NCI-H2227 treated with DMSO at 0.1 percent for 48 hours (cell line): ENCODE results near the gene SRP14.
"Not testable (repeated sequence)": the region's sequence is repeated elsewhere in the genome, so short reads cannot be mapped to it uniquely, and the experiment has no call there.

ENCODE experiments used
- DNase-seq: peaks from one replicate; lab custom pipeline; 2025; lab: John Stamatoyannopoulos, UW

The SRP14 gene, protein sequence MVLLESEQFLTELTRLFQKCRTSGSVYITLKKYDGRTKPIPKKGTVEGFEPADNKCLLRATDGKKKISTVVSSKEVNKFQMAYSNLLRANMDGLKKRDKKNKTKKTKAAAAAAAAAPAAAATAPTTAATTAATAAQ

DNA sequence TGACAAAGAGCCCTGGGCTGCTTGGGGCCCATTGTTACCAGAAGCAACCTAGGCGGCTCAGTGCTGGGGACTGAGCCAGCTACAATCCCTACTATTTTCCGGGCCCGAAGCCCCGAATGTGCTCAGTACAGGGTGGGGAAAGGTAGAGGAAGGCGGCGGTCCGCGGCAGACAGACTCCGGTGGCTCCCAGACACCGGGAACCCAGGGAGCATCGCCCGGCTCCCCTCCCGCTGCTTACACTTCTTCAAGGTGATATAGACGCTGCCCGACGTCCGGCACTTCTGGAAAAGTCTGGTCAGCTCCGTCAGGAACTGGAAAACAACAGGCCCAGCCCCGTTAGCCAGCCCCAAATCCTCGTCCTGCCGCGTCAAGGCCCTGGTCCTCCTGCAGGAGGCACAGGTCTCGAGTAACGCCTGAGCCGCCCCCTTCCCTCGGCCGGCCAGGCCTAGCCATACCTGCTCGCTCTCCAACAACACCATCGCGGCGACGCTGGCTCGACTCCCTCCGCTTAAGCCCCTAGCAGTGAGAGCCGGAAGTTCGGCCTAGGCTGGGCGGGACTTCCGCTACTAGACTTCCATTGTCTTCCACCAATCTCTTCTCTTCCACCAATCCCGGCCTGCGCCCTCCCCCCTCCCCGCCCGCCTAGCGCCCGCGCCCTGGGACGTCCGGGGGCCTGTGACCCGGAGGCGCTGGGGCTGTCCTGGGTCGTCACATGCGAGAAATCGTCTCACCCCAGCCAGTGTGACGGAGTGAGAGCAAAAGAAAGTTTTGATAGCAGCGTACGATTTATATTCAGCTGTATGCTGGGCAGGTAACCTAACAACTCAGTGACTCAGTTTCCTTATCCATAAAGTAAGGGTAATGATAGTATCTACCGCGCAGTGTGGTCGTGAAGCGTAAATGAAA lies at the start of gene SRP14:
Gene SRP14, minus strand, starts transcription at position 544 of the 906 bp plus-strand sequence. Its CDS starts 65 bp downstream, at position 479.
- peak; percentile 85 for DNase-seq

DNA sequence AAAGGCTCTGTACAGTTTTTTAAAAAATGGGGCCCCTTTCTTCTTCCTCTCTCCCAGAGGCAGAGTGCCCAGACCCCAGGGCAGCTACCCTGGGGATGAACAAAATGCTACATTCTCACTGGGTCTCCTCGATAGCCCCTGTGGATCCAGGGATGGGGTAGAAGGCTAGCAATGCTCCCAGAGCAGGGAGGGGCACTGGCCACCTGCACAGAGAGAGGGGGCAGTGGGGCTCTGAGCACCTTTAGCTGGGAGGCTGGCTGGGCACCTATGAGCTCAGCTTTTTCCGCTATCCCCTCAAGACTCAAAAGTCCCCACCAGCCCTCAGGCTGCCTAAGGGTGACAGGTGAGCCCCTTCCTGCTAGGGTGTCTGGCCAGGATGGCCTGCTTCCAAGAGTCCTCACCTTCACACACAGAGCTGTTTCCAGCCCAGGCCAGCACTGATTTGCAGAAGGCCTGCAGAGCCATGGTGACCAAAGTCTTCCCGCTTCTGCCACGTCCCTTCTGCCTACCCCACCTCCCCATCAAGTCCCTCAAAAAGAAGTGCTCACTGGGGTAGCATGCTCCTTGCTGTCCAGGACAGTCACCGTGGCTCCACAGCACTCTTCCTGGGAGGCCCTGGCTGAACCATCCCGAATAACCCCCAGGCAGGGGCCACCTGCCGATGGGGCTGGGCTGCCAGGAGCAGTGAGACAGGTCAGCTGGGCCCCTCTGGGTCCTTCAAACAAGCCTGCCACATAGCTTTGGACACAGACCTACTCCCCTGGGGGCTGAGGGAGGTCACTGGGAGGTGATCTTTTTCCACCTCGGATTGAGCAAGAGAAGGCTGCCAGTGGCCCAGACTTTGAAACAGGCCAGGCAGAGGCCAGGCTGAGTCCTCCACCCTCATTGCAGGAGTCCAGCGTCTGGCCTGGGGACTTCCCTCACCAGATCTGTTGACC lies 49.3 kb upstream of the SRP14 start:
- no peak for DNase-seq

DNA sequence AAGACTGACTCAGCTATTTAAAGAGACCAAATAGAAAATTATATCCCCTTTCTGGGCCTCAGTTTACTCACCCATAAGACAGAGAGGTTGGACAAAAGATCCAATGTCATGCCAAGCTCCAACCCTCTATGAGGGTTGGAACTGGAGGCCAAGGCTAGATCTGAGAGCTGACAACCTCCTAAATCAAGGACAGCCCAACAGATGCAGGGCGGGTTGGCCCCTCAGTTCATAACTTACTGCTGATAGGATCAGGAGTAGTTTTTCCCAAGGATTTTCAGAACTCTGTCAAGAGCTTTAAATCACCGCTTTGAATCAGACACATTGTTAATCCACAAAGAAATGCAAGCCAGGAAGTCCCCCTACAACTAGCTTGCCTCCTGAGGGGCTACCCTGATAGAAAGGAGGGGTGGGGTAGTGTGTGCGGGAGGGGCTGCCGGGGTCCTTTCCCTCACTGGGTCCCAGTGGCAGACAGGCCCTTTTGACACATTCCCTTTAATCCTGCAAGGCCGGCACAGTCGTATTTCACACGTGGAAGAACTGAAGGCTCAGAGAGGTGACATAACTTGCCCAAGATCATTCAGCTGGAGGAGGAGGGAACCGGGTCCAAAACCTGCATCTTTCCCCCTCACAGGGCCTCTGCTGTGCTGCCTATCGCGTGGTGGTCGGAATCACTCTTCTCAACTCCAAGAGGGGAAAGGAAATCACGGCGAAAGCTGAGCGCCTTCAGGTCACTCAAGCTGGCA lies 48.3 kb upstream of the SRP14 start:
- DNase-seq, result no peak

DNA sequence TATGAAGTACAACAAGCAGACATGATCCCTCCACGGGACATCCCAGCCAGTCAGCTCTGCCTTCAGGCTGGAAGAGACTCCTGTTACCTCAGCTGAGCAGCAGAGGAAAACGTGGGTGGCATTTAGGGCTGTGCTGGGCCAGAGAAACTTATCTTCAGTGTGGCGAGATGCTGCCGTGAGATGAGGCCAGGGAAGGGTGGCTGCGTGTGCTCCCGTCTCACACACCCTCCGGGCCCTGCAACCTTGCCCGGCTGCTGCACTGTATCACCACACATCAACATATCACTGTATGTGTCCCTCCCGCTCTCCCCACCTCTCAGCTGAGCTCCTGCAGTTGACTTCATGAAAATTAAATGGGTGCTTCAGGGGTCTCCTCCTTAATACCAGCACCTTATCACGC lies 46.3 kb upstream of the SRP14 start:
- DNase-seq, result no peak

DNA sequence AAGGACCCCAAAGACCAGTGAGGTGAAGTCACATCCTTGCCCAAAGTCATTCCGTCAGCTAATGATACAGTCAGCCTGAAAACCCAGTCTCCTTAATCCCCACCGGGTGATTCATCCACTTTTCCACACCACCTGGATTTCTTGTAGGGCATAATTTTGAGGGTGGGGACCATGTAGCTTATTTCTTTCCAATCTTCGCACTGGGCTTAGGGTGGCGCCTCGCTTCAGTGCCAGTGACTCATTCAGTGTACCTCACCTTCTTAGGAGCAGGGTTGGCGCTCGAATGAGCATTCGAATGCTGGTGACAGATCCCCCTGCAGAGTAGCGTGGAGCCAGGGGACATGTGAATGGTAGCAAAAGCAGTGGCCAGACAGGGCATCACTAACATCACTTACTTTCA lies 45.7 kb upstream of the SRP14 start:
- no peak for DNase-seq

DNA sequence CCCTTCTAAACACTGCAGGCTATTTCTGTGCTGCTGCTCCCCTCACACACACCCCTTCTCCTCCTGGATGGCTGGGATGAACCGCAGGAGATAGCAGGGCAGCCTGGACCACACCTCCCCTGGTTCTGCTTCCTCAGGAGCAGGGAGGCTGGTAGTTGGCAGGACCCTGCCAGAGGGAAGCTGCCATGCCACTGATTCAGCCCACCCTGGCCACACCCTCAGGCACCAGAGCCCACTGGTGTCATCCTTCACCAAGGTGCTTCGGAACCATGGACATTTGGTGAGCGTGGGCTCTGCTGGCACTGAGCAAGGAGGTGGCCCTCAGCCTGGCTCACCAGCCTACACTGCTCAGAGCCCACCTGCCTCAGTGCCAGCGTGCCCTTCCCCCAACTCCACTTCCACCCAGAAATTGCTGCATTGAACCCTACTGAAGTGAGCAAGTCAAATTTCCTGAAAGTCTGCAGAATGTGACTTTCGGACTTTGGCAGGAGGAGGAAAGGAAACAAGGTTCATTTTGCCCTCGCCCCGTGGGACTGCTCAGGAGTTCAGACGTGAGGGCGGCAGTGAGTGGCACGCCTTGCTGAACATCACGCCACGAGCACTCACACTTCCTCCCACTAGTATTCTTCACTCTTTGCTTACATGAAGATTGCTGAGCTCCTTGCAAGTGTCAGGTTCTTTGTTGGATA lies 43.4 kb upstream of the SRP14 start:
- DNase-seq, result no peak

DNA sequence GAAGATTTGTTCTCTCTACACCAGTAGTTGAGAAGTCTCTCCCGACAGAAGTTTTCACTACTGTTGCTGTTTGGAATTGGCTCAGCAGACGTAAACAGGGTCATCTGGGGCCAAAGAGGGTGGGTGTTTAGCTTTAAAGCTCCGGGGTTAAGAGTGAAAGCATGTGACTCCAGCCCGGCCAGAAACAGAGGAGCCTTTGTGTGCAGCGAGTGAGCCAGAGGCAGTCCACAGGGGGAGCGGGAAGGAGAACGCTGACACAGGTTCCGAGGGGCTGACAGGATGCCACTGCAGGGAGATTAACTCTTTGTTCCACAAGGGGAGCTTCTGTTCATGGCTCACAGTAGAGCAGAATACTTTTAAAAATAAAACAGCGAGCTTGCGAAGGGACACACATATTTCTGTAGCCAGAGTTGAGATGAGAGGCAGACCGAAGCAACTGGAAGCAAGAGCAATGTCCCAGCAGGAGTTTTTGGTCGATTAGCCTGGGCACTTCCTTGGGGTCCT lies 42.8 kb upstream of the SRP14 start:
- DNase-seq, result peak; percentile 36

DNA sequence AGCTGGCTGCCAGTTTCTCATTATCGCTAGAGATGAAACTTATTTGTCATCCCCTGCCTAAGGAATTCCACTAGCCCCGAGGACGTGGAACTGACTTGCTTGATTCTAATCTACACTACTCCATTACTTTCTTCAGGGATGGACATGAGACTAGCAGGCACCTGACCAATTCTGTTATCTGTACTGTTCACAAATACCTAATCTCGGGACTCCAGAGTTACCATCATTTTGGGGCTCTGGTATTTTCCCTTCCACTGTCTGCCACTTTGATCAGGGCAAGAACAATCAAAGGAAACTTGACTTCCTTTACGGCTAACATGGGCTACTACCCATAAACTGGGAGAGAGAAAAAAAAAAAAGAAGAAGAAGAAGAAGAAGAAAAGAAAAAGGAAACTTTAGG lies 41.9 kb upstream of the SRP14 start:
- no peak for DNase-seq

DNA sequence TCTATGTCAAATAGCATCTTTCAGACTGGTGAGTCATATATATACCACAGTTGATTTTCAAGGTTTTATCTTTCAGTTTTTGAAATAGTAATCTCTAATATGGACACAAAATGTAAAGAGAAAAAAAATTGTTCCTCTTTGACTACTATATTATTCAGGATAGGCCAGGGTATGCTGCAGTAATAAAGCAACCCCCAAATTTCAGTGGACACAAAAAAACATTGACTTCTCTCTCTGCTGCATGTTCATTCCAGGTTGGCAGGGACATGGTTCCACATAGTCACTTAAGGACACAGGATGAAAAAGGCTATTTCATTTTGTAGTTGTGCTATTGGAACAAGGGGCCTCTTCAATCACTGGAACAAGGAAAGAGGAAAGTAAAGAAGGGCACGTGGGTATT lies 41.1 kb upstream of the SRP14 start:
- DNase-seq, result no peak

DNA sequence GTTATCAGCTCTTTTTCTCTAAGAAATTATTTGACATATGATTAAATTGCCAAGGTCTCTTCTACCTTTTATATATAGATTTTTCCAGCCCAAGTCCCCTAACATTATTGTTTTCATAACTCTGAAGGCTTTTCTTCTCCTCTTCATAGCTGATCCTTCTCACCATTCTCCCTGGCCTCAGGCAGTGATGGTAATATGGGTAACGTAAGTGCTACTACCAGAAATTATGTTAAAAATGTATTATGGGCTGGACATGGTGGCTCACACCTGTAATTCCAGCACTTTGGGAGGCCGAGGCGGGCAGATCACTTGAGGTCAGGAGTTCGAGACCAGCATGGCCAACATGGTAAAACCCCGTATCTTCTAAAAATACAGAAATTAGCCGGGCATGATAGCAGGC lies 40.5 kb upstream of the SRP14 start:
- DNase-seq, result no peak

DNA sequence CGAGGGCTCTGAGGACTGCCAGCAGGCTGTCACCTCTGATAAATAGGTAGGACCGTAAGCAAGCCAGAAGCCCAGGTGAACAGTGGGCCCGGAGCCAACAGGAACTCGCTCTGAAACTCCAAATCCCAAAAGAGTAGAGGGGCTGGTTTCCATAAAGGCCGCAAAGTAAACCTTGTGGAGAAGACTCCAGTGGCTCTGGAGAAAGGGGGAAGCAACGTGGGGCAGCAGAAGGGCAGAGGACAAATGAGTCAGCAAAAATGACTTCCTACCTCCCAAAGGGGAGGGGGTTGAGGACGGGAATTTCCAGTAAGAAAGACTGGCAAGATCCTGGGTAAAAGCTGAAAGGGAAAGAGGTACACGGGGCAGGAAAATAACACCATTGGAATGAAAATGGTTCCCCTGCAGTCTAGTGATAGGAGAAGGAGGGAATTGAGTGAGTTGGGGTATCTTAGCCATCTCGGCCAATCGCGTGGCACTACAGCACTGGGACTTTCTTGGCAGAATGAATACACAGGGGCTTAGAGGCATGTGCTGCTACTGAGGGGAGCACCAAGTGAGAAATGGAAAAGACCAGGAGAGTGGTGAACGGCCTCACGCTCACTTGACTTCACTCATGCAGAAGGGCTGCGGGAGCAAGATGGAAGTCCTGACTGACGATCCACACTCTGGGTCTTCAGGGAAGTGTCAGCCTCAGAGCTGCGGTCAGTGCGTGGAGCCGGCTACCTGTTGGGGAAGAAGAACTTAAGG lies 36.5 kb upstream of the SRP14 start:
- DNase-seq, result no peak

DNA sequence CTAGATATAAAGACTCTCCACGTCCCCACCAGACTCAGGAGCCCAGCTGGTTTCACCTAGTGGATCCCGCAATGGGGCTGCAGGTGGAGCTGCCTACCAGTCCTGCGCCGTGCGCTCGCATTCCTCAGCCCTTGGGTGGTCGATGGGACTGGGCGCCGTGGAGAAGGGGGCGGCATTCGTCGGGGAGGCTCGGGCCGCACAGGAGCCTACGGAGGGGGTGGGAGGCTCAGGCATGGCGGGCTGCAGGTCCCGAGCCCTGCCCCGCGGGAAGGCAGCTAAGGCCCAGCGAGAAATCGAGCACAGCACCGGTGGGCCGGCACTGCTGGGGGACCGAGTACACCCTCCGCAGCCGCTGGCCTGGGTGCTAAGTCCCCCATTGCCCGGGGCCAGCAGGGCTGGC lies 35.7 kb upstream of the SRP14 start:
- not testable (repeated sequence) for DNase-seq

DNA sequence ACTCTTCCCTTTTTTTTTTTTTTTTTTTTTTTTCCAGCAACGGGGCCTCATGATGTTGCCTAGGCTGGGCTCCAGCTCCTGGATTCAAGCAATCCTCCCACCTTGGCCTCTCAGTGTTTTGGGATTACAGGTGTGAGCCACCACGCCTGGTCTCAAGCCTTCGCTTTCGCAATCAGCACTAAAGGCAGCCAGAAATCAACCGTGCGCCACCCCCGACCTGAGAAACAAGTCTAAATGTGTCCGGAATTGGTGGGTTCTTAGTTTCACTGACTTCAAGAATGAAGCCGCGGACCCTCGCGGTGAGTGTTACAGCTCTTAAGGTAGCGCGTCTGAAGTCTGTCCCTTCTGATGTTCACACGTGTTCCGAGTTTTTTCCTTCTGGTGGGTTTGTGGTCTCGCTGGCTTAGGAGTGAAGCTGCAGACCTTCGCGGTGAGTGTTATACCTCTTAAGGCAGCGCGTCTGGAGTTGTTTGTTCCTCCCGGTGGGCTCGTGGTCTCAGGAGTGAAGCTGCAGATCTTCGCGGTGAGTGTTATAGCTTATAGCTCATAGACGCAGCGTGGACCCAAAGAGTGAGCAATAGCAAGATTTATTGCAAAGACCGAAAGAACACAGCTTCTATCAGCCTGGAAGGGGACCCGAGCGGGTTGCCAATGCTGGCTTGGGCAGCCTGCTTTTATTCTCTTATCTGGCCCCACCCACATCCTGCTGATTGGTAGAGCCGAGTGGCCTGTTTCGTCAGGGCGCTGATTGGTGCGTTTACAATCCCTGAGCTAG lies 34.9 kb upstream of the SRP14 start:
- not testable (repeated sequence) for DNase-seq

DNA sequence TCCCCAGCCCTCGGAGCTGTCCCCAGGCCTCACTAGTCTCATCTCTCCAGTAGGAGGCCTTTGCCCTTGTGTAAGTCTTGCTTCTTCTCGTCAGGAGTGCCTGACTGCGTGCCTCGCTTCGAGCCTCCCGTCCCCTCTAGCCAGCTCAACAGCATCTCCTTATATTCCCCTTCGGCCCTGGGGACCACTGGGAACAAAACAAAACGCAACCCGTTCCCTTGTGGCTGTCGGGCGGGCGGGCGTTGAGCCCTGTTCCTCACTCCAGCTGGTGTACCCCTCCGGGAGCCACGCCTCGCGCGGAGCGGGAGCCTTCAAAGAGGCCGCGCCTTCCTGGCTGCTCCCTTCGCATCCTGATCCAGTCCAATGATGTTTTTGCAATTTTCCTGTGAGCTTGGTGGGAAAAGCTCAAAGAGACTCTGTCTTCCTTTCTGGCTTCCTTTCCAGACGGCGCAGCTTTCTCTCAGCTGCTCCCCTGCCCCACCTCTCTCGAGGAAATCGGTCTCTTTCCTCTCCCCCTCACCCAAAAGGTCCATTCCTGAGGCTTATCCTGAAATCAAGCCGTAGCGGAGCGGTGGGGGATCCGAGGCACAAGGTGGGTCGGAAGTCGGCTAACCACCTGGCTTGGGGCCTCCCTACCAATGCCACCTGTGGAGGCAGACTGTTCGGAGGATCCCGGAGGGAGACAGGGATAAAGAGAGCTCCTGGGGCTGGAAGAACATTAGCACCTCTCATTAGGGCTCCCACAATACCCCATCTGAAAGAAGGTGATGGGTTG lies 33.4 kb upstream of the SRP14 start:
- DNase-seq, result no peak

DNA sequence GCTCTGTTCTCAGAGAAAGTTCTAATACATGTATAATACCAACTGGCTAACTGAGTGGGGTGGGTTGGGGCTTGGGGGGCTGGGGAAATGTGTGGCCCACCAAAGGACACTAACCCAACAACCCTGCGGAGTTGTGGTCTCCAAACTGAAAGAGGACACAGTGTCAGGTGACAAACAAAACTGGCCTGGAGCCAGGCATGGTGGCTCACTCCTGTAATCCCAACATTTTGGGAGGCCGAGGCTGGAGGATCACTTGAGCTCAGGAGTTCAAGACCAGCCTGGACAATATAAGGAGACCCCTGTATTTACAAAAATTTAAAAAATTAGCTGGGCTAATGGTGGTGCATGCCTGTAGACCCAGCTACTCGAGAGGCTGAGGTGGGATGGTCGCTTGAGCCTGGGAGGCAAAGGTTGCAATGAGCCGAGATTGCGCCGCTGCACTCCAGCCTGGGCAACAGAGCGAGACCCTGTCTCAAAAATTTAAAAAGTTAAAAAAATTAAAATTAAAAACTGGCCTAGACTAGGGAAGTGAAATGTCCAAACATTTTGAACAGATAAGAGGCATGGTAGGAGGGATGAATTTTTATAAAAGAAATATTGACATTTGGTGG lies 31.7 kb upstream of the SRP14 start:
- no peak for DNase-seq

DNA sequence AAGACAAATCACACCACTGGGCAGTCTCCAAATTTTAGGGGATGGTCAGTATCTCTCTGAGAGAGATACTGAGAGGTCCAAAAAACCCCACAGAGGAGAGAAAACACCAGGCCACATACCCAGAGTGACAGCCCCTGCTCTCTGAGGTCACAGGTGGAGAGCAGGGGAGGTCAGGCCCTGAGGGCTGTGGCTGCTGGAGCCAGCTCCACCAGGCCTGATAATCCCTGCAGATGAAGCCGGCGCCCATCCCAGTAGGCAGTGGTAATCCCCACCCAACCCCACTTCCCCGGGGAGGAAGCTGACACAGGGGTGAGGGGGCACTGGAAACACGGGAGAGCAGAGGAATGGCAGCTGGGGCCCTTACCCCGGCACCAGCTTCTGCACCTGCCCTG lies 31.2 kb upstream of the SRP14 start:
- no peak for DNase-seq

DNA sequence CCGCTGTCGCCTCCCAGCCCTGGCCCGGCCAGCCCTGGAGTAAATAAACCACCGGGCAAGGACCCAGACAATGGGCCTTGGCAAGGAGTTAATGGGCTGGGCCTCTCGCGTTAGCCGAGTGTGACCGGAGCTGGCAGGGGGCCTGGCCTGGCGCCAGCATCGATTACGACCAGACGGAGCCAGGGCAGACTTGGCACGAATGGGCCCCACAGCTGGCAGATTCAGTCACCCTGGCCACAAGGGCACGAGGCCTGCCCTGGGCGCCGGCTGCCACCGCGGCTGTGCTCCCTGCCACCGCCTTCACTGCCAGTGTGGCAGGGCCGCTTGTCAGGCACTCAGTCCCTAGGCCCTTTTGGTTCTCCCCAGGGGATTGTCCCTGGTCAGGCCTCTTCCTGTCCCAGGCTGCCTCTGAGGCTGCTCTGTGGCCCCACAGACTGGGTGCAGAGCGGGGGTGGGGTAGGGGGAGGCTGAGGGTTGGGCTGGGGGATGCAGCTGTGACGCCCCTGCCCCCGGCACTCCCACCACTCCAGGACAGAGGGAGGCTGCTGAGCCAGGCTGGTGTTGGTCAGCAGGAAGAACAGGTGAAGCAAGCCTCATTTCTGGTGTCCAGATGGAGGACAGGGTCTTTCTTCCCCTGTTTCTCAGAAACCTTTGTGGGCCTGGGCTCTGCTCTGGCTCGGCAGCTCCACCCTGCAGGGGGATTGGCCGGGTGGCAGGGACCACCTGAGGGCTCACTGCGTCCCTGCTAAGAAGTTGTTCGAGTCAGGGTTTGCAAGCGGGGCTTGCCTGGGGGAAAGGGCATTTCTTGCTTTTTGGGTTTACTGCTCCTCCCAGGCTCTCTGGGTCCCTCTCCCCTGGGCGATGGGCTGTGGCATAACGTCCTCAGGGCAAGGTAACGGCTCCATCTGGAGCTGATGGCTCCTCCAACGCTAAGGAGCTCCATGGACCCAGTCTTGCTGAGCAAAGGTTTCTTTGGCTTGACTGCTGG lies 30.5 kb upstream of the SRP14 start:
- peak; percentile 35 for DNase-seq
